Loucy (cell line): ENCODE results near the gene FTO.

Experiments
- H2AFZ ChIP-seq: fragments of 200-600 bp; sonication (generic); 2 replicates; pipeline ENCODE4 v1.6.0; 2016; ENCODE audit warnings: antibody characterized with exemption, mild to moderate bottlenecking, low read length, moderate library complexity
- H3F3A ChIP-seq: fragments of 200-600 bp; 2 replicates; pipeline ENCODE4 v1.6.0; 2016; ENCODE audit warnings: antibody characterized with exemption, low read depth, mild to moderate bottlenecking
- H3K27me3 ChIP-seq: fragments of 200-600 bp; sonication (generic); 2 replicates; pipeline ENCODE4 v1.6.1; 2014; ENCODE audit warnings: low read length, mild to moderate bottlenecking; ENCODE audit not compliant: insufficient read depth, poor library complexity, severe bottlenecking
- H3K36me3 ChIP-seq: fragments of 200-600 bp; sonication (generic); 2 replicates; pipeline ENCODE4 v1.6.1; 2016; ENCODE audit warnings: low read length; ENCODE audit not compliant: insufficient read depth
- H3K4me1 ChIP-seq: fragments of 200-600 bp; sonication (generic); 2 replicates; pipeline ENCODE4 v1.5.1; 2014; ENCODE audit warnings: low read length, mild to moderate bottlenecking; ENCODE audit not compliant: insufficient read depth, poor library complexity, severe bottlenecking
- H3K4me2 ChIP-seq: fragments of 200-600 bp; sonication (generic); 2 replicates; pipeline ENCODE4 v1.6.0; 2014; ENCODE audit warnings: antibody characterized with exemption, low read length, low read depth, mild to moderate bottlenecking; ENCODE audit not compliant: poor library complexity, severe bottlenecking
- H3K4me3 ChIP-seq: fragments of 200-600 bp; sonication (generic); 2 replicates; pipeline ENCODE4 v1.5.1; 2014; ENCODE audit warnings: low read length, mild to moderate bottlenecking, mixed read lengths; ENCODE audit not compliant: poor library complexity, severe bottlenecking
- H3K79me2 ChIP-seq: fragments of 200-600 bp; sonication (generic); 2 replicates; pipeline ENCODE4 v1.6.1; 2014; ENCODE audit warnings: low read length; ENCODE audit not compliant: insufficient read depth
- H3K9ac ChIP-seq: fragments of 200-600 bp; sonication (generic); 2 replicates; pipeline ENCODE4 v1.6.0; 2014; ENCODE audit warnings: mild to moderate bottlenecking, low read depth, low read length, moderate library complexity; ENCODE audit not compliant: poor library complexity, severe bottlenecking
- H3K9me2 ChIP-seq: fragments of 200-600 bp; sonication (generic); replicated peaks from 2 replicates; pipeline ENCODE4 v1.6.1; 2016; ENCODE audit warnings: low read depth, low read length, mixed read lengths
- H3K9me3 ChIP-seq: fragments of 200-600 bp; sonication (generic); 2 replicates; pipeline ENCODE4 v1.6.1; 2014; ENCODE audit warnings: mild to moderate bottlenecking, antibody characterized with exemption, low read length, low read depth; ENCODE audit not compliant: insufficient read depth
- H4K20me1 ChIP-seq: fragments of 200-600 bp; sonication (generic); 2 replicates; pipeline ENCODE4 v1.6.0; 2014; ENCODE audit warnings: antibody characterized with exemption, low read length, mild to moderate bottlenecking; ENCODE audit not compliant: insufficient read depth, poor library complexity, severe bottlenecking
- CTCF ChIP-seq: fragments of 200-600 bp; sonication (generic); conservative IDR thresholded peaks from 2 replicates; pipeline ENCODE4 v1.5.1; 2014; ENCODE audit warnings: mild to moderate bottlenecking, antibody characterized with exemption, low read length
- EZH2phosphoT487 ChIP-seq: fragments of 200-600 bp; IDR thresholded peaks from 2 replicates; pipeline ENCODE4 v1.6.1; 2018; ENCODE audit warnings: antibody characterized with exemption, mild to moderate bottlenecking, moderate library complexity, borderline replicate concordance

The FTO gene

GRCh38 chr16:53803451-53803850 lies 99.5 kb downstream of the FTO start:
- TF ChIP-seq CTCF (no peak), EZH2phosphoT487 (no peak)
- Histone ChIP-seq H3K4me1 (peaks cover 42% of the 10 kb centered on the region), H3K36me3 (no peaks in the 10 kb centered on the region; the same call in 1 of the 2 replicates), H4K20me1 (no peaks in the 10 kb centered on the region), H3K9me3 (0 out of 2 replicates have a peak, but pooled peaks cover 12% of the 10 kb centered on the region), H3K4me3 (no peak overlapping the region), H3K9me2 (no peaks in the 10 kb centered on the region), H2AFZ (no peak overlapping the region), H3F3A (no peaks in the 10 kb centered on the region), H3K4me2 (no peak overlapping the region), H3K27me3 (no peaks in the 10 kb centered on the region), H3K9ac (no peak overlapping the region), H3K79me2 (peaks cover 81% of the 10 kb centered on the region)

DNA sequence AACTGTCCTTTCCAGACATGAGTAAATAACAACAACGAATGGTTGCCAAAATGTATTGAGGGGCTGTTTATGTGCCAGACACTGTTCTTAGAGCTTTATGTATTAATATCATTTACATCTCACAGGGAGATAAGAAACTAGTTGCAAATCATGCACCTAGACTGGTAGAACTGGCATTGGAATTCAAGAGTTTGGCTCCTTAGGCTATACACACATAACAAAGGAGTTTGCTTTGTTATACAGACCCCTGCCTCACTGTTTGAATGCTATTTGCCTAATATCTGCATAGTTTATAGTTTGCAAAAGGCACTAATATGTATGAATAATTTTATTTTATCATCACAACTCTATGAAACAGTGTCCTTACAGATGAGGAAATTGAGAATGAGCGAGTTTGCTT lies 100.0 kb downstream of the FTO start:
- Histone ChIP-seq H3K4me2 (no peak overlapping the region), H3K9me2 (no peaks in the 10 kb centered on the region), H3F3A (no peaks in the 10 kb centered on the region), H3K4me1 (peaks cover 47% of the 10 kb centered on the region), H3K9me3 (0 out of 2 replicates have a peak, but pooled peaks cover 12% of the 10 kb centered on the region), H3K4me3 (no peak overlapping the region), H3K36me3 (no peaks in the 10 kb centered on the region; the same call in 1 of the 2 replicates), H3K27me3 (no peaks in the 10 kb centered on the region), H4K20me1 (no peaks in the 10 kb centered on the region), H3K9ac (no peak overlapping the region), H3K79me2 (peaks cover 76% of the 10 kb centered on the region), H2AFZ (no peak overlapping the region)
- TF ChIP-seq EZH2phosphoT487 (no peak), CTCF (no peak)

DNA sequence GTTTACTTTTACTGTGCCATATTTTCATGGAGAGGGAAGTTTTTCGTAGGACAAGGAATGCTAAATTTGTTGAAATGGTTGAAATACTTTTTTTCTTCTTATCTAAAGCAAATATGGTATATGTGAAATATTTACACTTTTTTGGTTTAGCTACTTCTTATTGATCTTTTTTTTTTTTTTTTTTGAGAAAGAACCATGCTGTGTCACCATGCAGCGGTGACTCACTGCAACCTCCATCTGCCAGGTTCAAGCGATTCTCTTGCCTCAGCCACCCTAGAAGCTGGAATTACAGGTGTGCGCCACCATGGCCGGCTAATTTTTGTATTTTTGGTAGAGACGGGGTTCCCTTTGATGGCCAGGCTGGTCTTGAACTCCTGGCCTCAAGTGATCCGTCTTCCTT lies 100.5 kb downstream of the FTO start:
- Histone ChIP-seq H3F3A (no peaks in the 10 kb centered on the region), H3K4me3 (no peak overlapping the region), H4K20me1 (no peaks in the 10 kb centered on the region), H3K4me2 (no peak overlapping the region), H3K9ac (no peak overlapping the region), H3K9me2 (no peaks in the 10 kb centered on the region), H3K9me3 (0 out of 2 replicates have a peak, but pooled peaks cover 12% of the 10 kb centered on the region), H3K79me2 (peaks cover 78% of the 10 kb centered on the region), H2AFZ (no peak overlapping the region), H3K27me3 (no peaks in the 10 kb centered on the region), H3K36me3 (no peaks in the 10 kb centered on the region; the same call in 1 of the 2 replicates), H3K4me1 (peaks cover 51% of the 10 kb centered on the region)
- no peak for TF ChIP-seq EZH2phosphoT487

DNA sequence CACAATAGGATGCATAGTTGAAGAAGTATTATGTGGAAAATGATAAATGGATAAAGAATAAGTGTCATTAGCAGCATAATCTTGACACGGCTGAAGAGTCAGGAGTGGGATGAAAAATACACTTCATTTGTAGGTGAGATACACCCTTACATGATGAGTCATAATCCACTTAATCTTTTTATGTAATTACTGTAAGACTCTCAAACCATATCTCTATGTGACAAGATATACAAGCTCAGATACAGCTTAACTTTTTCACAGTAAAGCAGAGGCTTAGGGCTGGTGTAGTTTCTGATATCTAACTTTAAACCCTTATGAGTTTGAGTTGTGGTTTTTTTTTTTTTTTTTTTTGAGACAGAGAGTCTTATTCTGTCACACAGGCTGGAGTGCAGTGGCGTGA lies 101.2 kb downstream of the FTO start:
- H3K4me2 ChIP-seq: no peak overlapping the region
- H2AFZ ChIP-seq: no peak overlapping the region
- H3K4me3 ChIP-seq: no peak overlapping the region
- peaks cover 53% of the 10 kb centered on the region for H3K4me1 ChIP-seq
- H3K9me2 ChIP-seq: no peaks in the 10 kb centered on the region
- H3K9me3 ChIP-seq: 0 out of 2 replicates have a peak, but pooled peaks cover 8% of the 10 kb centered on the region
- H3K36me3 ChIP-seq: no peaks in the 10 kb centered on the region; the same call in 1 of the 2 replicates
- H3K27me3 ChIP-seq: no peaks in the 10 kb centered on the region
- H3F3A ChIP-seq: no peaks in the 10 kb centered on the region
- no peak overlapping the region for H3K9ac ChIP-seq
- TF ChIP-seq EZH2phosphoT487: no peak
- TF ChIP-seq CTCF: no peak
- peaks cover 74% of the 10 kb centered on the region for H3K79me2 ChIP-seq
- no peaks in the 10 kb centered on the region for H4K20me1 ChIP-seq
